Cardiac muscle cell (in vitro differentiated cells and primary cell): ENCODE measurements around the gene OAS2. TPM values are rescaled to one million over a fixed set of nuclear protein-coding genes. Genes with fewer than 3 reads are reported as not detected.

ENCODE experiments used
- DNase-seq, 2 donors: peaks; one replicate each; pipeline versions ENCODE4 v3.0.0 to v3.0.0-alpha.2; 2010 to 2017; ENCODE audit warnings: low read depth in 1 of 2, low spot score in 1 of 2
- H3K27ac ChIP-seq: fragments of 200-600 bp; sonication (generic); 2 replicates; pipeline ENCODE4 v1.5.1; 2016
- H3K27me3 ChIP-seq: fragments of 200-600 bp; sonication (generic); 2 replicates; pipeline ENCODE4 v1.6.0; 2016; ENCODE audit warnings: control low read depth
- H3K36me3 ChIP-seq: fragments of 200-600 bp; sonication (generic); 2 replicates; pipeline ENCODE4 v1.5.1; 2016; ENCODE audit warnings: control low read depth
- H3K4me1 ChIP-seq: fragments of 200-600 bp; sonication (generic); 2 replicates; pipeline ENCODE4 v1.8.1; 2017; ENCODE audit warnings: low read depth, mild to moderate bottlenecking, mixed run types
- H3K4me3 ChIP-seq: fragments of 200-600 bp; sonication (generic); 2 replicates; pipeline ENCODE4 v1.5.1; 2016; ENCODE audit warnings: mild to moderate bottlenecking
- H3K9me3 ChIP-seq: fragments of 200-600 bp; sonication (generic); 2 replicates; pipeline ENCODE4 v1.5.1; 2017; ENCODE audit warnings: low read depth, mild to moderate bottlenecking, control low read depth
- polyA plus RNA-seq: library from polyadenylated mRNA; unstranded; fragments of >200 nt; fragmentation: Nextera tagmentation; extraction: Ambion mirVana; gene quantifications from 2 replicates; pipeline ENCODE4 v1.2.1, GENCODE V29; 2016
- total RNA-seq: library from RNA; depleted of rRNA; stranded (reverse); fragments of >200 nt; gene quantifications from 2 replicates; pipeline ENCODE4 v1.2.3, GENCODE V29; 2016
- TF ChIP-seq, protein P1 (sequence below): IDR thresholded peaks from 2 replicates; pipeline ENCODE4 v1.5.1; 2012; ENCODE audit warnings: low read depth, mild to moderate bottlenecking, low read length

Gene OAS2
- total and polyA plus RNA-seq, 2 experiments from 2014 or later = not detected

DNA sequence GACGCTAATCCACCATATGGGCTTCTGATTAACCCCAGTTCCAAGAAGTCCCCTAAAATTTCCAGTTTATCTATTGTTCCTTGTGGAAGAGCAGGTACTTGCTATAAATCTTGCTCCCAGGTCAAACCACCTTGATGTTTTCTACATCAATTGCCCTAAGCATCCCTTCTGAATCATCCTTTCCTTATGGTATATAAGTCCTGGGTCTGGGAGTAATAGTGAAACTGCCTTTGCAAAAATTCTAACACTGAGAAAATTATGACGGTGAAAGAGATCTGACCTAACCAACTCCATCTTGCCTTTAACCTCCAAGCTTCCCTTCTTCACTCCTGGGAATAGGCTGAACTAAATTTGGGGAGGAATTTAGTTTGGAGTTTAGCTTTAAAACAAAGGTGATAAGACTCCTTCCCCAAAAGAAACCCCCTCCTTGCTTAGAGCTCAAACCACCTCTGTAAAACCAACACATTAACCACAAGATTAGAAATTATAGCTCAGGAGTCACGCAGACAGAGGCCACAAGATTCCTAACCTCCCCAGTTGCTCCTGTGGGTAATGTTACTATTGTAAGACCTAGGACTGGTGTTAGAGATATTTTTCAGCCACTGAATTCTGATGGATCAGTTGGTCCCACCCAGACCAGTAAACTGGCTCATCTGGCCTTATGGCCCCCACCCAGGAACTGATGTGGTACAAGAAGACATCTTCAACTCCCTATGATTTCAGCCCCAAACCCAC, 44.4 kb downstream of the OAS2 start:
- TF ChIP-seq, protein P1, sequence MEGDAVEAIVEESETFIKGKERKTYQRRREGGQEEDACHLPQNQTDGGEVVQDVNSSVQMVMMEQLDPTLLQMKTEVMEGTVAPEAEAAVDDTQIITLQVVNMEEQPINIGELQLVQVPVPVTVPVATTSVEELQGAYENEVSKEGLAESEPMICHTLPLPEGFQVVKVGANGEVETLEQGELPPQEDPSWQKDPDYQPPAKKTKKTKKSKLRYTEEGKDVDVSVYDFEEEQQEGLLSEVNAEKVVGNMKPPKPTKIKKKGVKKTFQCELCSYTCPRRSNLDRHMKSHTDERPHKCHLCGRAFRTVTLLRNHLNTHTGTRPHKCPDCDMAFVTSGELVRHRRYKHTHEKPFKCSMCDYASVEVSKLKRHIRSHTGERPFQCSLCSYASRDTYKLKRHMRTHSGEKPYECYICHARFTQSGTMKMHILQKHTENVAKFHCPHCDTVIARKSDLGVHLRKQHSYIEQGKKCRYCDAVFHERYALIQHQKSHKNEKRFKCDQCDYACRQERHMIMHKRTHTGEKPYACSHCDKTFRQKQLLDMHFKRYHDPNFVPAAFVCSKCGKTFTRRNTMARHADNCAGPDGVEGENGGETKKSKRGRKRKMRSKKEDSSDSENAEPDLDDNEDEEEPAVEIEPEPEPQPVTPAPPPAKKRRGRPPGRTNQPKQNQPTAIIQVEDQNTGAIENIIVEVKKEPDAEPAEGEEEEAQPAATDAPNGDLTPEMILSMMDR = no peak
- Histone ChIP-seq H3K9me3 (no peaks in the 10 kb centered on the region), H3K4me3 (no peak overlapping the region), H3K36me3 (no peaks in the 10 kb centered on the region), H3K4me1 (no peaks in the 10 kb centered on the region), H3K27me3 (peaks cover 6% of the 10 kb centered on the region), H3K27ac (no peak overlapping the region)
- no peak for DNase-seq

DNA sequence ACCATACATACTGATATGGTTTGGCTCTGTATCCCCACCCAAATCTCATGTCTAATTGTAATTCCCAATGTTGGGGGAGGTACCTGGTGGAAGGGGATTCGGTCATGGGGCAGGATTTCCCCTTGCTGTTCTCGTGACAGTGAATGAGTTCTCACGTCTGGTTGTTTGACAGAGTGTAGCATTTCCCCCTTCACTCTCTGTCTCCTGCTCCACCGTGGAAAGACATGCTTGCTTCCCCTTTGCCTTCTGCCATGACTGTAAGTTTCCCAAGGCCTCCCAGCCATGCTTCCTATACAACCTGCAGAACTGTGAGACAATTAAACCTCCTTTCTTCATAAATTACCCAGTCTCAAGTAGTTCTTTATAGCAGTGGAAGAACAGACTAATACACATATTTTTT, 49.4 kb downstream of the OAS2 start:
- TF ChIP-seq, protein P1 = no peak
- Histone ChIP-seq H3K4me1 (no peaks in the 10 kb centered on the region), H3K27me3 (no peaks in the 10 kb centered on the region), H3K4me3 (no peak overlapping the region), H3K27ac (no peak overlapping the region), H3K9me3 (no peaks in the 10 kb centered on the region), H3K36me3 (no peaks in the 10 kb centered on the region)
- no peak for DNase-seq

GRCh38 chr12:113030875-113031525, 52.7 kb downstream of the OAS2 start:
- peak; percentile 63 to 79 for DNase-seq
- no peaks in the 10 kb centered on the region for H3K9me3 ChIP-seq
- H3K27ac ChIP-seq = no peak overlapping the region
- no peaks in the 10 kb centered on the region for H3K4me1 ChIP-seq
- TF ChIP-seq, protein P1 = peak; percentile 73
- H3K36me3 ChIP-seq = no peaks in the 10 kb centered on the region
- H3K27me3 ChIP-seq = no peaks in the 10 kb centered on the region
- H3K4me3 ChIP-seq = no peak overlapping the region

GRCh38 chr12:113039911-113040445, 61.7 kb downstream of the OAS2 start:
- no peaks in the 10 kb centered on the region for H3K4me1 ChIP-seq
- DNase-seq = peak in 1 of 2 donors; percentile 19

DNA sequence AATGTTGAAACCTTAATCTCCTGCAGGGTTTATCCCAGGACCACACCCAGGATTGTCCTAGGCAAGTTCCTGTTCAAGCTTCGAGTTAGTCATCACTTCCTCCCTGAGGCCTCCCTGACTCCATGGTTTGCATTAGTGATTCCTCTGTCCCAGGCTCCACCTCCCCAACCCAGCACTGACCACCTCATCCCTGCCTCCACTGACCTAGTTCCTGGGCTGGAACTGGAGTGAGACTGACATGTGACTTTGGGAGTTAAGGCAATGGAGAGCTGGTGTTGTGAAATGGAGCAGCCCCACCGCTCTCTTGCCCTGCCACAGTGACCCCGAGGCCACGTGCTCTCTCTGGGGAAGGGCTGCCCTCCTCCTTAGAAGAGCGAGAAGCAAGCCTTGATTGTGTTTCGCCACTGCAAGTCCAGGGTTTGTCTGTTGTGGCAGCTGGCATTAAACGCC, 62.4 kb downstream of the OAS2 start:
- Histone ChIP-seq H3K27me3 (peaks cover 13% of the 10 kb centered on the region), H3K27ac (no peak overlapping the region), H3K36me3 (no peaks in the 10 kb centered on the region), H3K4me3 (no peak overlapping the region), H3K9me3 (no peaks in the 10 kb centered on the region), H3K4me1 (no peaks in the 10 kb centered on the region)
- TF ChIP-seq, protein P1 = no peak
- peak in 1 of 2 donors; percentile 99 for DNase-seq

More at GRCh38 chr12:113039911-113040445, 61.7 kb downstream of the OAS2 start:
- Histone ChIP-seq H3K36me3 (no peaks in the 10 kb centered on the region), H3K9me3 (no peaks in the 10 kb centered on the region), H3K27me3 (peaks cover 5% of the 10 kb centered on the region), H3K27ac (no peak overlapping the region), H3K4me3 (no peak overlapping the region)
- TF ChIP-seq, protein P1 = no peak
